ENCODE results near the gene CADM2.
"Not testable (repeated sequence)": the region's sequence is repeated elsewhere in the genome, so short reads cannot be mapped to it uniquely, and the experiment has no call there.

Gene CADM2

DNA sequence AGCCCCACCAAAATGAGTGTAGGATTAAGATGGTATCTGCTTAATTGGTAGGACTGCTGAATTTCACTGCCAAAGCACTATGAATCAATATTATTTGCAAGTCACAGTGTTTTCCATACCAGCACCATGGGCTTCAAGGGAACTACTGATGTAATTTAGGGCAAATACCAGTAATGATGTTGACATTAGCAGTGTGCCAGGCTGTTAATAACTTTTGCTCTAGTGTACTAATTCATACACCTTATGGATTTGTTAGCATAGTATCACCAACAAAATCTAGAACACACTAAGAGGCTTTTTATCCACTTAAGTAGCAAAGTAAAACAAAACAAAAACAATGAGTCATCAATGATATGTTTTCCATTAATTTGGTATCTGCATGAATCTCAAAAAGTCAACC is 888.2 kb downstream of the CADM2 start:
- DNase-seq, result no peak

DNA sequence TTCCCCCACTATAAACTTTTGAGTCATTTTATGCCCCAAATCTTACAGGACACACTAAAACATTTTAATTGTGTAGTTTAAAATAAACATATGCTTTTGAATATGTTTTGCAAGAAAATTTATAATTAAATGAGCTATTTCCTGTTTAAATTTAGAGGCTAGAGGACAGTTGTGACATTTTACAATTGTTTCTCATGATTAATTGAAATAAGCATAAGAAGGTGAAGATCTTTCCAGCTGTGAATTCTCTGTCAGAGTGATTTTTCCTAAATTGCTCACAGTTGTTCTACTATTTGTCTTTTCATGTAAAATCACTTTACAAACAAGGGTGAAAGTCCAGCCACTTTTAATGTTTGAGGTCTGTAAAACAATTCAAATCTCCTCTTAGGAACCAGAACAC is 892.3 kb downstream of the CADM2 start:
- DNase-seq, result no peak

DNA sequence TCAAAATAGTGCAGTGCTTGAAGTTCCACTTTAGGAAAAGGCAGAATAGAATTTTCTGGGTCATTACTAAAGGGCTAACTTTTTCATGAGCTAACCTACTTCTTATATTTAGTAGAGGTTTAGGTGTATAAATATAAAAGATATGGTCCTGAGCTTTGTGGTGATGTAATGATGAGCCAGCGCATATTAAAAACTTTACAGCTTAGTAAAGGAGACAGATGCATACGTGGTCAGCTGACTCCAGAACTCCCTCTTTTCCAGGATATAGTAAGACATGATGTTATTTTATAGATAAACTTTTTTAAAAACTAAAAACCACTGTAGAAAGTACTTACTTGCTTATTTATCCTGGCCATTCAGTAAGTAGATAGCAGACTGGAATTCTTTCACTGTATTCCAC is 895.0 kb downstream of the CADM2 start:
- DNase-seq, result no peak

GRCh38 chr3:85862893-85863455 is 904.2 kb downstream of the CADM2 start:
- DNase-seq, result no peak

DNA sequence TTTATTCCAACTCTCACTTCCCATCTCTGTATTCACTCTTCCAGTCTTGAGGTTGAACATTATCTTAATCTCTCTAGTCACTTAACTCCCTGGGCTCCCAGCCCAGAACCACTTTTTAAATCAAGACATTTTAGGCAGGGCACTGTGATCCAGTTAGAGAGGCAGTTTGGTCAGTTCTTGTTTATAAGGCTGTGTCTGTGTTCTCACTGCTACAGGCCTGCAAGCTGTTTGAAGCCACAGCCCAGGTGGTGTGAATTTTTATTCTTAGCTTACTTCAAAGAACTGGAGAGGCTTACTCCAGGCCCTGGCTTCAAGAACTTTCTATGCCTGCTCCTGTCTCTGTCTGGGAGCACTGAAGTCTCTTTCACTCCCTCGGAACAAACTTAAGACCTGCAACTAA is 906.1 kb downstream of the CADM2 start:
- DNase-seq, result no peak

DNA sequence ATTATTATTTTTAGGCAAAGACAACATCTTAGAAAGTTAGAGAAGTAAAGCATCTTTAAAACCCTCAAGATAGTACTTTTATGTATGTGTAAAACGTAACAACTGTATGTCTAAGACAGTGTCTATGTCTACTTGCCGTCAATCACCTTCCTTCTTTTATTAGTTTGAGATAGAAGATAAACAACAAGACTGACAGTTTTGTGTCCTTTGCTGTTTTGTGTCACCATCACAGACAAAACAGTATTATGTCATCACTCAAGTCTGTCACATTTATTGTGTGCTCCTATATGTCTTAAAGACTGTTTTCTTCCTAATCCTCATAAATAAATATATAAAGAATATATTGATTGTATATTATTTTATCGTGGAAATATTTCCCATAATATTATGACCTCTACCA is 908.3 kb downstream of the CADM2 start:
- no peak for DNase-seq

DNA sequence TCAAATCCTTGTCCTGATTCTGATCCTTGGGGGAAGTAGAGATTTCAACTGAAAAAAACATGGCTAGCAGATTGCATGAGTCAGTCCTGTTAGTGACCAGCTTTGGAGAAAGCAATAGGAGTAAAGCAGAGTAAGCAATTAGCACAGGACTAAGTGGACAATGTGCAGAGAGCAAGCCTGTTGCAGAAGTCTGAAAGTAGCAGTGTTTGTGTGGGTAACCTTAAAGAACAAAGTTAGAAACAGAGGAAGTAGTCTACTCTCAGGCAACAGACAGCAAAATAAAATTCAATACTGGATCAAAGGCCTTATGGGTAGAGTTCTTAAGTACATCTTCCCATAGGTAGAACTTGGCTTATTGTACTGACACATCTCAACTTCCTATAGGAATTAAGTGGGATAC is 916.8 kb downstream of the CADM2 start:
- no peak for DNase-seq

- DNase-seq, result no peak
Measured at GRCh38 chr3:85877631-85878030, 918.8 kb downstream of the CADM2 start.

DNA sequence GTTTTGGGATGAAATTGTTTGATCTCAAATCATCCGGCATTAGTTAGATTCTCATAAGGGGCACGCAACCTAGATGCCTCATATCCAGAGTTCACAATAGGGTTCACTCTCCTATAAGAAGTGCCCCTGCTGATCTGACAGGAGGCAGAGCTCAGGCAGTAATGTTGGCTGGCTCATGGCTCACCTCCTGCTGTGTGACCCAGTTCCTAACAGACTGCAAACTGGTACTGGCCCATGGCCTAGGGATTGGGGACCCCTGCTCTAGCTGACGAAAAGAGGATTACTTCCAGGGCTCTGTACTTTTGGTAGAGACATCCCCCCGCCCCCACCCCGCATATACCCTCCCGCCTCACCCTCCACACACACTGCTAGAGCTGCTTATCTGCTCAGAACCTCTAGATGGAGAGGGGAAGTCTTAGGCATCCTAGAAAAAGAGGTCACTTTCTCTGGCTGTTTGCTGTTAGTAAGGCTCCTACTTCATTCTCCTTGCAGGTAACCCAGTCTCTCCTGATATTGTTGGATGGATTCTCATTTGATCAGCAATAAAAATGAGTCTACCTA is 923.1 kb downstream of the CADM2 start:
- DNase-seq, result no peak

- no peak for DNase-seq
Measured at GRCh38 chr3:85890043-85890555, 931.3 kb downstream of the CADM2 start.

GRCh38 chr3:85903434-85903833 is 944.6 kb downstream of the CADM2 start:
- DNase-seq, result no peak

DNA sequence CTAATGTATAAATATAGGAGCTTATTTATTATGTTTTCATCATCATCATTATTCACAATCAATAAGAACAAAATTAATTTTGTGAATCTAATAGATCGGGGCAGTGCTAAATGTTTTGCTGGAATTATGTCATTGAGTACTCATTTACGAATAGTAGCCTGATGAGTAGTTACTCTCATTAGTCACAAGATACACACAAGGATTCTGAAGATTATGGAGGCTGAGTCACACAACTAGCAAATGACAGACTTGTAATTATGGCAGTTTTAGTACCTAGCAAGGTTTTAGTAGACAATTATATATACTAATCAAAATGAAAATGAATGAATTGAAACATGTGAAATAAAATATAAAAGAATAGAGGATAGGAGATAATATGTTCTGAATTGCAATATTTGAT is 954.2 kb downstream of the CADM2 start:
- no peak for DNase-seq

- no peak for DNase-seq
Measured at GRCh38 chr3:85922374-85922773, 963.6 kb downstream of the CADM2 start.

- no peak for DNase-seq
Measured at GRCh38 chr3:85930718-85931117, 971.9 kb downstream of the CADM2 start.

- no peak for DNase-seq
Measured at GRCh38 chr3:85933326-85933725, 974.5 kb downstream of the CADM2 start.

DNA sequence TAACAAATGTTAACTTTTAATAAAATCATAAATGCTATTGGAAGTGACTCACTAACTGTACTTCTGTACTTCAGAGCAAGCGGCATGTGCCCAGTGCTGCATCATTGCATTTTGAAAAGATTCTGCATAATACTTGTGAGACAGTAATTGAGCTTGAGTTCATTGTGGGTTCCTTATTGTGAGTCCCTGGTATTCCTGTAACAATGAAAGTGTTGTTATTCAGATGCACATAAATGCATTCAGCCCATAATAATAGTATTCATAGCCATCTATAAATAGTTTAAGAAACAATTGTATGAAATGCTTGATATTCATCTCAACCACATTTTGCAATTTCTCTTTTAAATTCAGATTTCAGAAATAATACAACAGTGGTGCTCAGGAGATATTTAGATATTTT is 976.4 kb downstream of the CADM2 start:
- no peak for DNase-seq

DNA sequence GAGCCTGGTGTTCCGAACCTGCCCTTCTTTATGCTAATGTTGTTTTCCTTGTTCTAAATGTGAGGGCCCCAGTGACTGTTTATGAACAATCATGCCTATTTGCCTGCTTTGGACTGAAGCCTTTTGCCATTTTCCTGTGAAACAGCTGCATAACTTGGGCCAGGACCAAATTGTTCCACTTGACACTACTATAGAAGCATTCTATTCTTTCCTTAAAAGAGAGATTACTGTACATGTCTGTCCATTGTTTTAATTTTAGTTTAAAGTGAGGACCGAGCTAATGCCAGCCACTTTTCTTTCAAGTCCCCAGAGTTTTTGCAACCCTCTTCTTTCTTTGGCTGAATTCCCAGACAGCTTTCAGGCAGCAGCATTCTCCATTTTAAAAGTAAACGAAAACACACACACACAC is 980.3 kb downstream of the CADM2 start:
- no peak for DNase-seq

DNA sequence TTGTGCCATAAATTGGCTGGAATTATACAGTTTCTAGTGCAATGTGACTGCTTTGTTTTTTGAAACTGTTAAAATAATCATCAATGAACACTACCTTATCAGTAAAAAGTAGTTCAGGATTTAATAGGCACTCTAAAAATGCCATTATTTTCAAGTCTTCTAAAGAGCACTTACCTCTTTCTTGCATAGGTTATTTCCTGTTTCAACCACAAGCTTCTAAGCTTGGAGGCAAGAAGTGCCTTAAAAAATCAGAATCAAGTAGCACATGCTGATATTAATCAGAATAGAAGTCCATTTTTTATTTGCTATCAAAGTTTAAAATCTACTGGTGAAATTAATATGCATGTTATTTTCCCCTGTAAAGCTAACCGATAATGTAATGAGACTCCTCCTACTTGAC is 991.6 kb downstream of the CADM2 start:
- DNase-seq, result no peak

- no peak for DNase-seq
Measured at GRCh38 chr3:85960793-85961192, 1002.0 kb downstream of the CADM2 start.

DNA sequence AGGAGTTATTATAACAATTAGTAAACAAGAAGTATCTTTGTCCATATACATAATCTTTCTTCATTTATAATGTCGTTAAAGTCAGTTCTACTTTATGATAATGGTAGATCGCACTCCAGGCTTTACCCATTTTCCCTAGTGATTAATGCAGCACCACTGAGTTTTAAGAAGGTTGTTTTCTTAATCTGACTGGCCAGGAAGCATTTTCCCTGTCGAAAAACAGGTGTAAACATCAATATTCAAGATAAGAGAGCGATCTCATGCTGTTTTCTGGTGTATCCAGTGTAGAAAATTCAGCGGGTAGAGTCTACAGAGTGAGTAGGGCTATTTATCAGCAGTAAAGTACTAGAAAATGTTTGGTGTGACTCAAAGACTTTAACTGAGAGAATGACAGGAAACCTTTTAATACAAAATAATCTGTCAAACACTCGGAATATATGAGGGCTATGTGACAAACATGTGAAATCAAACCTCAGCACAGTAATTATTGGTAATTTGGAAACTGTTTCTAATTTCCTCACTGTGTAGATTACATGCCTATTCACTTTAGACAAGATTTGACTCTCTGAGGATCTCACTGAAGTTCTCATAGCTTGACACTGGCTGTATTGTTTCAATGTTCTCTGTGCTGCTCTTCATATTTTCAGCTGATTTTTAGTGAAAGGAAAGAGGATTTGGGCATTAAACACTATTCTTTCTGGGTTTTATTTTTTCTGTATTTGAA is 1019.0 kb downstream of the CADM2 start:
- no peak for DNase-seq

GRCh38 chr3:85979034-85979433 is 1020.2 kb downstream of the CADM2 start:
- DNase-seq, result no peak

DNA sequence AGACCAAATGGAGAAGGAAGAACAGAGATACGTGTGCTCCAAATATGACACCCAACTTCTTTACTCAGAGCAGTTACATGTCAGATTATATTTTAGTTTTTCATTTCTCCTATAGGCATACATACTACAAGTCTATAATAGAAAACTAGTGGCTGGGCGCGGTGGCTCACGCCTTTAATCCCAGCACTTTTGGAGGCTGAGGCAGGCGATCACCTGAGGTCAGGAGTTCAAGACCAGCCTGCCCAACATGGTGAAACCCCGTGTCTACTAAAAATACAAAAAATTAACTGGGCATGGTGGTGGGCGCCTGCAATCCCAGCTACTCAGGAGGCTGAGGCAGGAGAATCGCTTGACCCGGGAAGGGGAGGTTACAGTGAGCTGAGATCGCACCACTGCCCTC is 1030.8 kb downstream of the CADM2 start:
- not testable (repeated sequence) for DNase-seq

DNA sequence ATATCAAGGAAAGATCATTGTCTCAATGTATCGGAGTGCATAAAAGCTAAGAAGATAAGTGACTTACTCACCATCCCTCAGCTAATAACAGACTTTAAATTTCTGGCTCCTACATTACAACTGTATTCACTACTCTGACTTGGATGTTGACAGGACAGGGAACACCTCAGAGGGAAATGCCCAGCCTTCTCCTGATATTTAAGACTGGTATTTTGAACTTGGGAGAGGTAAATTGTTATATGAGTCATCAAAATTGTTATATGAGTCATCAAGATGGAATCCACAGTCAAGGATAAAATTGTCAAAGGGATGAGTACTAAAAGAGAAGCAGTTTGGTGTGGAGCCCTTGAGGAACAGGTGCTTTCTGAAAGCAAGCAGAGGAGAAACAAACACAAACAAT is 1070.8 kb downstream of the CADM2 start:
- no peak for DNase-seq

DNA sequence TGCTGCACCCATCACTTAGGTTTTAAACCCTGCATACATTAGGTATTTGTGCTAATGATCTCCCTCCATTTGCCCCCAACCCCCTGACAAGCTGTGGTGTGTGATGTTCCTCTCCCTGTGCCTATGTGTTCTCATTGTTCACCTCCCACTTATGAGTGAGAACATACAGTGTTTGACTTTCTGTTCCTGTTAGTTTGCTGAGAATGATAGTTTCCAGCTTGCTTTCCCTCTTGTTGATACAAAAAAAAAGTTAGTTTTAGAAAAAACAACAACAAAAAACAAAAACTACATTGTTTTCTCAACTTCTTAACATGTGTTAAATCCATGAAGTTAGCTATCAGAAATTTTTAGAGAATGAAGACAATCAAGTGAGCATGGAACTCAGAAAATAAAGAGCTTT is 1079.1 kb downstream of the CADM2 start:
- no peak for DNase-seq

Data from T-helper 9 cell (primary cell).